Lower leg skin (tissue), 3 donors: Measurements from ENCODE around the gene SGCG.

ENCODE experiments used
- CTCF ChIP-seq, 3 donors: fragments of 450-650 bp; IDR thresholded peaks; one replicate each; pipeline ENCODE4 v1.5.1; 2016; ENCODE audit warnings: antibody characterized with exemption in 3 of 3, mild to moderate bottlenecking in 3 of 3, moderate library complexity in 2 of 3
- POLR2A ChIP-seq, 2 donors: fragments of 450-650 bp; IDR thresholded peaks; one replicate each; pipeline ENCODE4 v1.6.1; 2016 to 2017; ENCODE audit warnings: antibody characterized with exemption in 2 of 2, mild to moderate bottlenecking in 1 of 2, moderate library complexity in 1 of 2

- TF ChIP-seq POLR2A (IDR thresholded peaks at IDR 0.05) (no peak), CTCF (IDR thresholded peaks at IDR 0.05) (no peak)
Measured at GRCh38 chr13:23357349-23357748, 176.6 kb downstream of the SGCG start.
